DND-41 (cell line): ENCODE results near the gene CUL3.

Experiments used
- EZH2 ChIP-seq: IDR thresholded peaks from 3 replicates; pipeline ENCODE4 v1.6.1; 2012; ENCODE audit warnings: borderline replicate concordance, low read depth, mild to moderate bottlenecking, moderate library complexity, low read length, inconsistent platforms; ENCODE audit not compliant: severe bottlenecking
- TF ChIP-seq, protein P1 (sequence below): IDR thresholded peaks from 2 replicates; pipeline ENCODE4 v1.5.1; 2012; ENCODE audit warnings: borderline replicate concordance, low read length, moderate library complexity, mild to moderate bottlenecking; ENCODE audit not compliant: poor library complexity, severe bottlenecking; ENCODE audit errors: extremely low read depth

DNA sequence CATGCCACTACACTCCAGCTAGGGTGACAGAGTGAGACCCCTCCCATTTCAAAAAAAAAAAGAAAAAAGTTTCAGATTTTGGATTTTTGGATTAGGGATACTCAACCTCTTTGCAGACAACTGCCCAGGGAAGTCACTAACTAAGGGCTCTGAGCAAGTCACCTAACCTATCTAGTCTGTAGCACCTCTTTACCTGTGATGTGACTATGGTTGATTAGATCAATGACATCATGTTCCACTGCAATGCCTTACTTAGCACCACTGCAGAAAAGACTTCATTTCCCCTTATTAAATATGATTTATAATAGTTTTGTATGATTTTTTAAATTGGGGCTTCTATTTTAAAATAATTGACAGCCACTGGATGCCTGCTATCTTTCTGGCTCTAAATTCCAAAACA is 41.2 kb downstream of the CUL3 start:
- TF ChIP-seq, protein P1, sequence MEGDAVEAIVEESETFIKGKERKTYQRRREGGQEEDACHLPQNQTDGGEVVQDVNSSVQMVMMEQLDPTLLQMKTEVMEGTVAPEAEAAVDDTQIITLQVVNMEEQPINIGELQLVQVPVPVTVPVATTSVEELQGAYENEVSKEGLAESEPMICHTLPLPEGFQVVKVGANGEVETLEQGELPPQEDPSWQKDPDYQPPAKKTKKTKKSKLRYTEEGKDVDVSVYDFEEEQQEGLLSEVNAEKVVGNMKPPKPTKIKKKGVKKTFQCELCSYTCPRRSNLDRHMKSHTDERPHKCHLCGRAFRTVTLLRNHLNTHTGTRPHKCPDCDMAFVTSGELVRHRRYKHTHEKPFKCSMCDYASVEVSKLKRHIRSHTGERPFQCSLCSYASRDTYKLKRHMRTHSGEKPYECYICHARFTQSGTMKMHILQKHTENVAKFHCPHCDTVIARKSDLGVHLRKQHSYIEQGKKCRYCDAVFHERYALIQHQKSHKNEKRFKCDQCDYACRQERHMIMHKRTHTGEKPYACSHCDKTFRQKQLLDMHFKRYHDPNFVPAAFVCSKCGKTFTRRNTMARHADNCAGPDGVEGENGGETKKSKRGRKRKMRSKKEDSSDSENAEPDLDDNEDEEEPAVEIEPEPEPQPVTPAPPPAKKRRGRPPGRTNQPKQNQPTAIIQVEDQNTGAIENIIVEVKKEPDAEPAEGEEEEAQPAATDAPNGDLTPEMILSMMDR = no peak
- TF ChIP-seq EZH2 = no peak
